SK-N-SH treated with all-trans-retinoic acid at 6 μM for 48 hours (cell line): ENCODE measurements around the gene TGM5.

Source experiments
- ATAC-seq: fragments of 200-7000 bp; cut with Tn5 transposase; 3 replicates; pipeline ENCODE4 v1.9.1; 2020; ENCODE audit warnings: mild to moderate bottlenecking, moderate library complexity
- ARNTL ChIP-seq: fragments of 450-650 bp; formaldehyde crosslinking; IDR thresholded peaks from 2 replicates; pipeline ENCODE4 v1.5.0; 2020; ENCODE audit warnings: low read depth, mild to moderate bottlenecking, moderate library complexity, borderline replicate concordance
- BACH2 ChIP-seq: fragments of 250-450 bp; sonication (Bioruptor Pico); IDR thresholded peaks from 2 replicates; pipeline ENCODE4 v1.9.0; 2021; ENCODE audit warnings: mild to moderate bottlenecking, borderline replicate concordance
- CSDC2 ChIP-seq: fragments of 250-450 bp; sonication (Bioruptor Pico); IDR thresholded peaks from 2 replicates; pipeline ENCODE4 v1.5.0; 2020; ENCODE audit warnings: mild to moderate bottlenecking, moderate library complexity
- ISL1 ChIP-seq: fragments of 250-450 bp; sonication (Bioruptor Pico); IDR thresholded peaks from 2 replicates; pipeline ENCODE4 v2.1.2; 2022; ENCODE audit warnings: mild to moderate bottlenecking, moderate library complexity
- OSR1 ChIP-seq: fragments of 250-450 bp; sonication (Bioruptor Pico); IDR thresholded peaks from 2 replicates; pipeline ENCODE4 v1.8.0; 2022; ENCODE audit warnings: moderate library complexity, mild to moderate bottlenecking, inconsistent platforms
- PPARA ChIP-seq: fragments of 250-450 bp; sonication (Bioruptor Pico); IDR thresholded peaks from 2 replicates; pipeline ENCODE4 v1.5.0; 2020; ENCODE audit warnings: mild to moderate bottlenecking, borderline replicate concordance
- SNAI2 ChIP-seq: fragments of 250-450 bp; sonication (Bioruptor Pico); IDR thresholded peaks from 2 replicates; pipeline ENCODE4 v1.5.0; 2020; ENCODE audit warnings: mild to moderate bottlenecking, moderate library complexity
- TCF4 ChIP-seq: fragments of 250-450 bp; sonication (Bioruptor Pico); IDR thresholded peaks from 2 replicates; pipeline ENCODE4 v1.8.0; 2021; ENCODE audit warnings: mild to moderate bottlenecking, moderate library complexity, borderline replicate concordance
- TOX ChIP-seq: fragments of 250-450 bp; sonication (Bioruptor Pico); IDR thresholded peaks from 2 replicates; pipeline ENCODE4 v1.8.0; 2021; ENCODE audit warnings: mild to moderate bottlenecking, moderate library complexity, borderline replicate concordance
- ZC3H10 ChIP-seq: fragments of 250-450 bp; sonication (Bioruptor Pico); IDR thresholded peaks from 2 replicates; pipeline ENCODE4 v1.5.1; 2021; ENCODE audit warnings: mild to moderate bottlenecking, moderate library complexity
- ZFP3 ChIP-seq: fragments of 250-450 bp; sonication (Bioruptor Pico); IDR thresholded peaks from 2 replicates; pipeline ENCODE4 v1.5.0; 2020; ENCODE audit warnings: mild to moderate bottlenecking, moderate library complexity
- ZFP30 ChIP-seq: fragments of 450-650 bp; formaldehyde crosslinking; IDR thresholded peaks from 2 replicates; pipeline ENCODE4 v1.5.0; 2022; ENCODE audit warnings: mild to moderate bottlenecking, moderate library complexity
- ZNF565 ChIP-seq: fragments of 450-650 bp; formaldehyde crosslinking; conservative IDR thresholded peaks from 2 replicates; pipeline ENCODE4 v1.5.0; 2020; ENCODE audit warnings: low read depth, mild to moderate bottlenecking, moderate library complexity
- ZNF8 ChIP-seq: fragments of 450-650 bp; formaldehyde crosslinking; IDR thresholded peaks from 2 replicates; pipeline ENCODE4 v1.5.0; 2020; ENCODE audit warnings: mild to moderate bottlenecking, moderate library complexity
- TF ChIP-seq, protein P1 (sequence below): fragments of 250-450 bp; sonication (Bioruptor Pico); IDR thresholded peaks from 2 replicates; pipeline ENCODE4 v1.5.0; 2020; ENCODE audit warnings: mild to moderate bottlenecking, moderate library complexity
- TF ChIP-seq, protein P2 (sequence below): fragments of 250-450 bp; sonication (Bioruptor Pico); IDR thresholded peaks from 2 replicates; pipeline ENCODE4 v1.8.0; 2020; ENCODE audit warnings: mild to moderate bottlenecking, moderate library complexity, borderline replicate concordance
- TF ChIP-seq, protein P3 (sequence below): fragments of 250-450 bp; sonication (Bioruptor Pico); IDR thresholded peaks from 2 replicates; pipeline ENCODE4 v1.8.0; 2021; ENCODE audit warnings: low read depth, mild to moderate bottlenecking, moderate library complexity, borderline replicate concordance
- TF ChIP-seq, protein P4 (sequence below): fragments of 250-450 bp; sonication (Bioruptor Pico); IDR thresholded peaks from 2 replicates; pipeline ENCODE4 v1.5.1; 2021; ENCODE audit warnings: mild to moderate bottlenecking, moderate library complexity

TGM5 gene

DNA sequence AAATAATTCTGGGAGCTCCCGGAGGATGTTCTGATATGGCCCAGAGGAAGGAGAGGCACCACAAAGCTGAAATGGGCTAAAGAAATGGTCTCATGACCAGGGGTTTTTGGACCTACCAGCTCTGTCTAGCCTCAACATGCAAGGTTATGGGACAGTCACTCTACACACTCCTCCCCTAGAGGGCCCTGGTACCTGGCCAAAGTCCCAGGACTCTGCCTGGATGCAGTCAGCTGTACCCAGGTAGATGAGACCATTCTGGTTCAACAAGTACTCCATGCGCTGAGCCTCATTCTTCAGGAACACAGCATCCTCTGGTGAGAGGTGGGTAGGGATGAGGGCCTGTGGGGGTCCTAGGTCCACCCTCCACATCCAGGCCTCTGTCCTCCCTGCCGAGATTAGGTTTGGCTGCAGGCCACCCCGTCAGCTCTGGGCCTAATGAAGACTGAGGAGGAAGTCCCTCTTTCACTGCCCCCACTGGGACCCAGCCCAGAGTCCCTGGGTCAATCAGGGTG lies 55.4 kb downstream of the TGM5 start (continued):
- TF ChIP-seq, protein P1, sequence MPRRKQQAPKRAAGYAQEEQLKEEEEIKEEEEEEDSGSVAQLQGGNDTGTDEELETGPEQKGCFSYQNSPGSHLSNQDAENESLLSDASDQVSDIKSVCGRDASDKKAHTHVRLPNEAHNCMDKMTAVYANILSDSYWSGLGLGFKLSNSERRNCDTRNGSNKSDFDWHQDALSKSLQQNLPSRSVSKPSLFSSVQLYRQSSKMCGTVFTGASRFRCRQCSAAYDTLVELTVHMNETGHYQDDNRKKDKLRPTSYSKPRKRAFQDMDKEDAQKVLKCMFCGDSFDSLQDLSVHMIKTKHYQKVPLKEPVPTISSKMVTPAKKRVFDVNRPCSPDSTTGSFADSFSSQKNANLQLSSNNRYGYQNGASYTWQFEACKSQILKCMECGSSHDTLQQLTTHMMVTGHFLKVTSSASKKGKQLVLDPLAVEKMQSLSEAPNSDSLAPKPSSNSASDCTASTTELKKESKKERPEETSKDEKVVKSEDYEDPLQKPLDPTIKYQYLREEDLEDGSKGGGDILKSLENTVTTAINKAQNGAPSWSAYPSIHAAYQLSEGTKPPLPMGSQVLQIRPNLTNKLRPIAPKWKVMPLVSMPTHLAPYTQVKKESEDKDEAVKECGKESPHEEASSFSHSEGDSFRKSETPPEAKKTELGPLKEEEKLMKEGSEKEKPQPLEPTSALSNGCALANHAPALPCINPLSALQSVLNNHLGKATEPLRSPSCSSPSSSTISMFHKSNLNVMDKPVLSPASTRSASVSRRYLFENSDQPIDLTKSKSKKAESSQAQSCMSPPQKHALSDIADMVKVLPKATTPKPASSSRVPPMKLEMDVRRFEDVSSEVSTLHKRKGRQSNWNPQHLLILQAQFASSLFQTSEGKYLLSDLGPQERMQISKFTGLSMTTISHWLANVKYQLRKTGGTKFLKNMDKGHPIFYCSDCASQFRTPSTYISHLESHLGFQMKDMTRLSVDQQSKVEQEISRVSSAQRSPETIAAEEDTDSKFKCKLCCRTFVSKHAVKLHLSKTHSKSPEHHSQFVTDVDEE (CRISPR knock-in tag) = no peak
- TF ChIP-seq TOX (CRISPR knock-in tag) (no peak), TCF4 (CRISPR knock-in tag) (no peak)

DNA sequence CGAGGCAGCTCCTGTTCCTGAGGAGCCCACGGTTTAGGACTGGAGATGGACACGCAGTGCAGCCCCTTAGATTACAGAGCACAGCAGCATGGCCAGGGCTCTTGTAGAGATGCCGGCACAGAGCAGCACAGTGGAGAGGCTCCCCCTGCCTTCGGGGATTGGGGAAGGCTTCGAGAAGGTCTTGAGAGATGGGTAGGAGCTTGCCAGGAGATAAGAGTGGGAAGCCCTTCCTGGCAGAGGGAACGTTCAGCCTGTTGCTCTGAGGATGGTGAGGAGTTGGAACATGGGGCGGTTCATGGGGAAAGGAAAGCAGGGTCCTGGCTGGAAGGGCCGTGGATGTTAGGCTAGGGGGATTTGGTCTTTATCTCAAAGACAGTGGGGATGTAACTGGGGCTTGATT lies 55.9 kb downstream of the TGM5 start:
- no peak for TF ChIP-seq ZC3H10 (CRISPR knock-in tag)
- TF ChIP-seq BACH2 = no peak
- TF ChIP-seq, protein P2, sequence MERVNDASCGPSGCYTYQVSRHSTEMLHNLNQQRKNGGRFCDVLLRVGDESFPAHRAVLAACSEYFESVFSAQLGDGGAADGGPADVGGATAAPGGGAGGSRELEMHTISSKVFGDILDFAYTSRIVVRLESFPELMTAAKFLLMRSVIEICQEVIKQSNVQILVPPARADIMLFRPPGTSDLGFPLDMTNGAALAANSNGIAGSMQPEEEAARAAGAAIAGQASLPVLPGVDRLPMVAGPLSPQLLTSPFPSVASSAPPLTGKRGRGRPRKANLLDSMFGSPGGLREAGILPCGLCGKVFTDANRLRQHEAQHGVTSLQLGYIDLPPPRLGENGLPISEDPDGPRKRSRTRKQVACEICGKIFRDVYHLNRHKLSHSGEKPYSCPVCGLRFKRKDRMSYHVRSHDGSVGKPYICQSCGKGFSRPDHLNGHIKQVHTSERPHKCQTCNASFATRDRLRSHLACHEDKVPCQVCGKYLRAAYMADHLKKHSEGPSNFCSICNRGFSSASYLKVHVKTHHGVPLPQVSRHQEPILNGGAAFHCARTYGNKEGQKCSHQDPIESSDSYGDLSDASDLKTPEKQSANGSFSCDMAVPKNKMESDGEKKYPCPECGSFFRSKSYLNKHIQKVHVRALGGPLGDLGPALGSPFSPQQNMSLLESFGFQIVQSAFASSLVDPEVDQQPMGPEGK (CRISPR knock-in tag) = no peak
- no peak for TF ChIP-seq SNAI2 (CRISPR knock-in tag)
- no peak for TF ChIP-seq PPARA (CRISPR knock-in tag)
- TF ChIP-seq ZFP30 (CRISPR knock-in tag) = no peak
- no peak for ATAC-seq

DNA sequence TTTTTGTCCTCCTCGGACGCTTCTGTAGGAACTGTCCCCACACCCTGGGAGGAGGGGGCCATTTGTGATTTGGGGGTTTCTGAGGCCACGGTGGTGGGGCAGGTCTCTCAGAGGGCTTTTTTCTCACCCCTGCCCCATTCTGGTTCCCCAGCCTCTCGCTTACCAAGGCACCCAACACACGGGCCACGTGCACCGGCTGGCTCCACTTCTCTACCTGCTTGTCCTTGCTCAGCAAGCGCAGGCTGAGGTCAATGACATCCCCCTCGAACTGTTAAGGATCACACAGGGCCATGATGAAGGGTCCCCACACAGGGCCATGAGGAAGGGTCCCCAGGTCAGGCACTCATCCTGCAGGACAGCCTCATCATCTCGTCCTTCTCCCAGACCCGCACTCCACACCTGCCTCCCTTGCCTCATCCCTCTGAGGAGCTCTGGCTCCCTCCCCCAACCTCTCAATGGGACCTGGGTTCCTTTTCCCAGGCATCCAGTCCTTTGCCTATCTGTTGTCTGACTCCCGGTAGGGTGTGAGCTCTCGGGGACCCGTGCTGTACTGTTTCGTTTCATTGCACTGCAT lies 56.5 kb downstream of the TGM5 start:
- TF ChIP-seq ZNF8 (CRISPR knock-in tag) (no peak), TOX (CRISPR knock-in tag) (no peak), ZFP3 (CRISPR knock-in tag) (no peak), CSDC2 (CRISPR knock-in tag) (no peak), TCF4 (CRISPR knock-in tag) (no peak), ZNF565 (no peak)
- no peak for ATAC-seq

DNA sequence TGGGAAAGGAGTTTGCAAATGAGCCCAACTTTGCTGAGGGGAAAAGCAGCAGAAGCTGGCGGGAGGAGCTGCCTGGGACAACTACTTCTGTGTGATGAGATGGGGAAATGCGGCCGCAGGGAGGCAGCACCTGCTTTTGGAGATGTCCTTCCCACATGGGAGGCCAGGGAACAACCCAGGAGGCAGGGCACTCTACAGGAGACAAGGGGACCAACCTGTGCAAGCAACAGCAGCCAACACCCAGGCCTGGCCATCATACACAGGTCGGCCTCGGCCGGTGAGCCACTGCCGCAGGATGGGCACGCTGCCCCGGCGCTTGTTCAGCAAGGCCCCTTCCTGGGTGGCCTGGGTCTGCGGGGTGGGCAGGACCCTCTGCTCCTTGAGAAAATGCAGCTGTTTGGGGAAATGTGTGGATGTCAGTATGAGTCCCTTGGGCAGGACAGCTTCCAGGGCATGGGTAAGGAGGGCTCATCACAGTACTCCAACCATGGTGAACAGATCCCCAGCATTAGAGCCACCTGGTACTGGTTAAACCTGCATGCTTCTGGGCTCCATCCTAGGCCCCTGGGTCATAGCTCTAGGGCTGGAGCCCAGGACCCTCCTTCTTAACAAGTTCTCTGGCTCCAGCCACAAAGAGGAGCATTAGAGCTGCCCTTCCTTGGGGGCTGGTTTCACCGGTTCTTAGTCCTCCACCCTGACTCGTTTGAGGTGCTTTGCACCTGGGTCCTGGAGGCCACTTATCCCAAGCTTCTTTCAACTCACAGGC lies 57.5 kb downstream of the TGM5 start:
- TF ChIP-seq SNAI2 (CRISPR knock-in tag) = no peak
- no peak for TF ChIP-seq ZNF8 (CRISPR knock-in tag)
- TF ChIP-seq CSDC2 (CRISPR knock-in tag) = no peak
- TF ChIP-seq ZFP30 (CRISPR knock-in tag) = no peak
- TF ChIP-seq, all 23 proteins: peak for 0
- ATAC-seq = no peak

DNA sequence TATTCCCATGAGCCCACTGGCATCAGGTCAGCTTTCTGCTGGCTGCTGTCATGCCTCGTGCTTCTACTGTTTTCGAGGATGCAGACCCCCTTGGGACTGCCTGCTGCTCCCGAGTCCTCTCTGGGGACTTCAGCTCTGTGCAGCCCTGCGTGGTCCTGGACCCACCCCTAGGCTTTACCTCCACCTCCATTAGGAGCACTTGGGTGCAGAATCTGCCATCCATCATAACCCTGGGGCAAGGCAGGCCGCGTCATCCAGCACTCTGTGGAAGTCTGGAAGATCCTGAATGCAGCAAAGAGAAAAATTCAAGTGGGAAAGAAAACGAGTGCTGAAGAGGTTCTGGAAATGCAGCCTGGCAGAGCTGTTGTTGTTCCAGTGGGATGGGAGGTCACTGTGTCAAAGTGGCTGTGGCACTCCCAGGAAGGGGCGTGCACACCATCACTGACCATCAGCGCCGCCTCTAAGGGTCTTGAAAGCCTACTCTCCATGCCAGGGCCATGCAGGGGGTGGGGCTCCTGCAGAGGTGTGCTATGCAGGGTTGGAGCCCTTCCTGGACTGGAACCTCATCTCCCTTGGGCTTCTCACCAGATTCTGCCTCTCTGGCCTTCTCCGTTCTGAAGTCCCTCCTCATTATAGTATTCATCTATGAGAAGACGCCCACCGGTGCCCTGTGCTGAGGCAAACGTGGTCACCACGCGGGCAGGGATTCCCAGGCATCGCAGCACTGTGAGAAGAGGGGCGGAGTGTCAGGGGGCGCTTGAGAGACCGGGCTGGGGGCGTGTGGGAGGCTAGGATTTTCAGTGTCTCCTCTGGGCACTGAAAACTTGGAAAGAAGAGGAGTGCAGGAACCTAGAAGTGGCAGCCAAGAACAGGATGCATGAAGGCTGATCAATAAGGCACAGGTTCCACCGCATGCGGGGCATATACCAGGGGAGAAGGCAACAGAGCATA lies 58.4 kb downstream of the TGM5 start:
- no peak for TF ChIP-seq ISL1 (CRISPR knock-in tag)
- TF ChIP-seq OSR1 (CRISPR knock-in tag) = no peak
- no peak for ATAC-seq

DNA sequence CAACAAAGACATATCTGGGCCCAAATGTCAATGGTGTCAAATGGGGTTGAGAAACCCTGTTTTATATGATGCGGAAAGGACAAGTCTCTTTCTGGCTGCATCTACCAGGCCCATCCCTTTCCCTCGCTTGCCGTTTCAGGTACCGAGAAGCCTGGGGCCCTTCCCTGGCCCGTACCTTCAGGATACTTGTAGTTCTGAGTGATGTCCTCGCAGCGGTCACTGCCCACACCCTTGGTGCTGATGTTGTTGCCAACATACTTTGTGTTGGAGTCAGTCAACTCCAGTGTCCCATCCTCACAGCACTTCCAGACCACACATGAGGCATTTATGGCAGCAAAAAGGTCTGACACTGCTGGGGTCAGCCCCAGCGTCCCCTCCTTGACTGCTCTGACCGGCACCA lies 59.7 kb downstream of the TGM5 start:
- no peak for ATAC-seq
- TF ChIP-seq ARNTL (CRISPR knock-in tag) (no peak), OSR1 (CRISPR knock-in tag) (no peak), TOX (CRISPR knock-in tag) (no peak), SNAI2 (CRISPR knock-in tag) (no peak), TCF4 (CRISPR knock-in tag) (no peak), ZNF565 (no peak)
- TF ChIP-seq, protein P3, sequence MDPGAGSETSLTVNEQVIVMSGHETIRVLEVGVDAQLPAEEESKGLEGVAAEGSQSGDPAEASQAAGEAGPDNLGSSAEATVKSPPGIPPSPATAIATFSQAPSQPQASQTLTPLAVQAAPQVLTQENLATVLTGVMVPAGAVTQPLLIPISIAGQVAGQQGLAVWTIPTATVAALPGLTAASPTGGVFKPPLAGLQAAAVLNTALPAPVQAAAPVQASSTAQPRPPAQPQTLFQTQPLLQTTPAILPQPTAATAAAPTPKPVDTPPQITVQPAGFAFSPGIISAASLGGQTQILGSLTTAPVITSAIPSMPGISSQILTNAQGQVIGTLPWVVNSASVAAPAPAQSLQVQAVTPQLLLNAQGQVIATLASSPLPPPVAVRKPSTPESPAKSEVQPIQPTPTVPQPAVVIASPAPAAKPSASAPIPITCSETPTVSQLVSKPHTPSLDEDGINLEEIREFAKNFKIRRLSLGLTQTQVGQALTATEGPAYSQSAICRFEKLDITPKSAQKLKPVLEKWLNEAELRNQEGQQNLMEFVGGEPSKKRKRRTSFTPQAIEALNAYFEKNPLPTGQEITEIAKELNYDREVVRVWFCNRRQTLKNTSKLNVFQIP (CRISPR knock-in tag) = no peak
- TF ChIP-seq, protein P4, sequence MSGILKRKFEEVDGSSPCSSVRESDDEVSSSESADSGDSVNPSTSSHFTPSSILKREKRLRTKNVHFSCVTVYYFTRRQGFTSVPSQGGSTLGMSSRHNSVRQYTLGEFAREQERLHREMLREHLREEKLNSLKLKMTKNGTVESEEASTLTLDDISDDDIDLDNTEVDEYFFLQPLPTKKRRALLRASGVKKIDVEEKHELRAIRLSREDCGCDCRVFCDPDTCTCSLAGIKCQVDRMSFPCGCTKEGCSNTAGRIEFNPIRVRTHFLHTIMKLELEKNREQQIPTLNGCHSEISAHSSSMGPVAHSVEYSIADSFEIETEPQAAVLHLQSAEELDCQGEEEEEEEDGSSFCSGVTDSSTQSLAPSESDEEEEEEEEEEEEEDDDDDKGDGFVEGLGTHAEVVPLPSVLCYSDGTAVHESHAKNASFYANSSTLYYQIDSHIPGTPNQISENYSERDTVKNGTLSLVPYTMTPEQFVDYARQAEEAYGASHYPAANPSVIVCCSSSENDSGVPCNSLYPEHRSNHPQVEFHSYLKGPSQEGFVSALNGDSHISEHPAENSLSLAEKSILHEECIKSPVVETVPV (CRISPR knock-in tag) = no peak
